Stimulated activated naive CD8-positive, alpha-beta T cell treated with anti-CD3 and anti-CD28 coated beads, Interleukin-15, Interleukin-2, amounts not matched to agents 100 U/mL and 50 U/mL, for 24 hours (primary cell): Measurements from ENCODE around the gene KL.

Experiments
- ATAC-seq: fragments of 150-1000 bp; cut with Tn5 transposase; one replicate; pipeline ENCODE4 v1.10.0; 2021
- DNase-seq: peaks from one replicate; pipeline ENCODE4 v3.0.0; 2021

KL gene

GRCh38 chr13:33037673-33038072 lies 21.4 kb downstream of the KL start:
- no peak for DNase-seq
- no peak for ATAC-seq

GRCh38 chr13:33040090-33040489 lies 23.9 kb downstream of the KL start:
- ATAC-seq (no peak), DNase-seq (no peak)

- no peak for ATAC-seq
- DNase-seq, result no peak
These were observed 29.8 kb downstream of the KL start for GRCh38 chr13:33045851-33046592.

GRCh38 chr13:33050161-33050560 lies 33.9 kb downstream of the KL start:
- no peak for DNase-seq

GRCh38 chr13:33051632-33052031 lies 35.4 kb downstream of the KL start:
- ATAC-seq (no peak), DNase-seq (no peak)

More at GRCh38 chr13:33050161-33050560, 33.9 kb downstream of the KL start:
- no peak for ATAC-seq

GRCh38 chr13:33052506-33053280 lies 36.5 kb downstream of the KL start:
- ATAC-seq (no peak), DNase-seq (no peak)

- no peak for DNase-seq
- no peak for ATAC-seq
These were observed 37.3 kb downstream of the KL start for GRCh38 chr13:33053397-33054066.

GRCh38 chr13:33057019-33057780 lies 41.0 kb downstream of the KL start:
- no peak for ATAC-seq
- no peak for DNase-seq

GRCh38 chr13:33058776-33059327 lies 42.6 kb downstream of the KL start:
- no peak for ATAC-seq
- DNase-seq, result no peak

- ATAC-seq, result no peak
- no peak for DNase-seq
These were observed 44.6 kb downstream of the KL start for GRCh38 chr13:33060815-33061214.

- DNase-seq, result no peak
These were observed 50.1 kb downstream of the KL start for GRCh38 chr13:33066329-33066728.

GRCh38 chr13:33069365-33069764 lies 53.1 kb downstream of the KL start:
- no peak for ATAC-seq

More at GRCh38 chr13:33066329-33066728, 50.1 kb downstream of the KL start:
- ATAC-seq, result no peak

GRCh38 chr13:33070713-33071112 lies 54.5 kb downstream of the KL start:
- DNase-seq (no peak), ATAC-seq (no peak)

More at GRCh38 chr13:33069365-33069764, 53.1 kb downstream of the KL start:
- no peak for DNase-seq

- no peak for DNase-seq
- ATAC-seq, result no peak
These were observed 56.1 kb downstream of the KL start for GRCh38 chr13:33072282-33072681.

GRCh38 chr13:33072759-33073158 lies 56.5 kb downstream of the KL start:
- DNase-seq, result no peak
- ATAC-seq, result no peak

GRCh38 chr13:33073338-33073737 lies 57.1 kb downstream of the KL start:
- no peak for DNase-seq

GRCh38 chr13:33076001-33076992 lies 60.1 kb downstream of the KL start:
- ATAC-seq (no peak), DNase-seq (no peak)

More at GRCh38 chr13:33073338-33073737, 57.1 kb downstream of the KL start:
- ATAC-seq, result no peak

GRCh38 chr13:33078263-33078662 lies 62.0 kb downstream of the KL start:
- DNase-seq, result no peak
- ATAC-seq, result no peak

GRCh38 chr13:33079960-33080359 lies 63.7 kb downstream of the KL start:
- ATAC-seq (no peak), DNase-seq (no peak)

- no peak for ATAC-seq
- no peak for DNase-seq
These were observed 64.9 kb downstream of the KL start for GRCh38 chr13:33080972-33081590.
